GM12873 (cell line): ENCODE measurements around the gene SMOC2.

Experiments used
- TF ChIP-seq, protein P1 (sequence below): IDR thresholded peaks from 2 replicates; pipeline ENCODE4 v1.5.1; 2012; ENCODE audit warnings: low read depth, mild to moderate bottlenecking, moderate library complexity, low read length, control low read depth; ENCODE audit not compliant: insufficient read depth; ENCODE audit errors: missing control alignments

SMOC2 gene

DNA sequence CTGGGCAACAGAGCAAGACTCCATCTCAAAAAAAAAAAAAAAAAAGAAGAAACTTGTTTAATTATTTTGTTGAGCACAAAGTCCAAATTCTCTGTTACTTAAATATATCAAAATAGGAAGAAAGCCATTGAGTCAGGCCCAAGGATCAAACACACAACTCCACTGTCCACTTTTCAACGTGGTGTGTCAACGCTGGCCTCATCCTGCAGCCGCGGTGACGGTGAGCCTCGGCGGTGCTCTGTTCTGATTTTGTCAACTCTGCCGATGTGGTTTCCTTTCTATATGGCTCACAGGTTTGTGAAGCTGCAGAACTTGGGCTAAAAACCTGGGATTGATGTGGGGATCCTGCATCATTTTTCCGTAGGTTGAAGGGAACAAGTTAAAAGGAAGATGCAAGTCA lies 3.2 kb upstream of the SMOC2 start:
- TF ChIP-seq, protein P1, sequence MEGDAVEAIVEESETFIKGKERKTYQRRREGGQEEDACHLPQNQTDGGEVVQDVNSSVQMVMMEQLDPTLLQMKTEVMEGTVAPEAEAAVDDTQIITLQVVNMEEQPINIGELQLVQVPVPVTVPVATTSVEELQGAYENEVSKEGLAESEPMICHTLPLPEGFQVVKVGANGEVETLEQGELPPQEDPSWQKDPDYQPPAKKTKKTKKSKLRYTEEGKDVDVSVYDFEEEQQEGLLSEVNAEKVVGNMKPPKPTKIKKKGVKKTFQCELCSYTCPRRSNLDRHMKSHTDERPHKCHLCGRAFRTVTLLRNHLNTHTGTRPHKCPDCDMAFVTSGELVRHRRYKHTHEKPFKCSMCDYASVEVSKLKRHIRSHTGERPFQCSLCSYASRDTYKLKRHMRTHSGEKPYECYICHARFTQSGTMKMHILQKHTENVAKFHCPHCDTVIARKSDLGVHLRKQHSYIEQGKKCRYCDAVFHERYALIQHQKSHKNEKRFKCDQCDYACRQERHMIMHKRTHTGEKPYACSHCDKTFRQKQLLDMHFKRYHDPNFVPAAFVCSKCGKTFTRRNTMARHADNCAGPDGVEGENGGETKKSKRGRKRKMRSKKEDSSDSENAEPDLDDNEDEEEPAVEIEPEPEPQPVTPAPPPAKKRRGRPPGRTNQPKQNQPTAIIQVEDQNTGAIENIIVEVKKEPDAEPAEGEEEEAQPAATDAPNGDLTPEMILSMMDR = no peak

GRCh38 chr6:168438783-168439520 lies 2.0 kb upstream of the SMOC2 start:
- TF ChIP-seq, protein P1 = no peak

- TF ChIP-seq, protein P1 = no peak
Observed at GRCh38 chr6:168439794-168440450, 1.1 kb upstream of the SMOC2 start.

- TF ChIP-seq, protein P1 = no peak
Observed at GRCh38 chr6:168441434-168442391, 729 bp downstream of the SMOC2 start.

DNA sequence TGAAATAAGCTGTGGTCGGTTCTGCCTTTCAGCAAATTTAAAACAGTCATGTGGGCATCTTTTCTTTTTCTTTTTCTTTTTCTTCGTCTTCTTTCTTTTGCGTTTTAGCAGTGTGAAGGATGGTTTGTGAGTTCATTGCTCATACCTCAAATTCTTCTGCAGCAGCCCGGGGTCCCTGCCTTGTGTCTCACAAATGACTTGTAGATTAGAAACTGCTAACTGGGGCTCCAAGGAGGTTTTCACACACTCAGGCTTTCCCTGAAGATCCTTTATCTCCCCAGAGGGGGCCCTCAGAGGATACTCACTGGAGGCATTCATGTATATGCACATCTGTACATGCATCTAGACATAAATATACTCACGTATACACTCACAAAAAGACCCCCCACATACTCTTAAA lies 1.7 kb downstream of the SMOC2 start:
- TF ChIP-seq, protein P1 = no peak

DNA sequence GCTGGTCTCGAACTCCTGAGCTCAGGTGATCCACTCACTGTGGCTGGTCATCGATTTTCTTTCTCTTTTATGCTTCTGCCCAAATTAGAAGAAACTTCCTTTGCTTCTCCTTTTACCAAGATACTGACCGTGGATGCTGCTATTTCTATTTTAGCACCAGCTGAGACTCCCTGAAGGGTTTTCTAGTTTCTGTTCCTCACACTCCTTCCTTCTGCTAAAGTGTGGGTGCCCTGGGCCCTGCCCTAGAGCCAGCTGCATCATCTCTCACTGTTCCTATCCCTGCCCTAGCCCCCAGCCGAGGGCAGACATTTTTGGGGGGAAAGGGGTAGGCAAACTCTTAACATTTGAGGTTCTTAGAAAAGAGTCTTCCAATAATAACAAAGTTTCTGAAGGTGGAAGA lies 6.3 kb downstream of the SMOC2 start:
- TF ChIP-seq, protein P1 = no peak

GRCh38 chr6:168447700-168448099 lies 6.7 kb downstream of the SMOC2 start:
- TF ChIP-seq, protein P1 = no peak
